GM23338 (cell line): ENCODE data around the gene HPGD. TPM values are rescaled to one million over a fixed set of nuclear protein-coding genes. Genes with fewer than 3 reads are reported as not detected.

ENCODE experiments used
- ATAC-seq: fragments of 200-7000 bp; cut with Tn5 transposase; 3 replicates; pipeline ENCODE4 v1.9.1; 2020
- DNase-seq: peaks from one replicate; pipeline ENCODE4 v3.0.0-alpha.2; 2015; ENCODE audit warnings: low spot score
- H2AFZ ChIP-seq: fragments of 200-600 bp; sonication (generic); 2 replicates; pipeline ENCODE4 v1.8.0; 2016; ENCODE audit warnings: antibody characterized with exemption, mild to moderate bottlenecking, moderate library complexity
- H3F3A ChIP-seq: fragments of 200-600 bp; sonication (generic); replicated peaks from 2 replicates; pipeline ENCODE4 v1.8.0; 2017; ENCODE audit warnings: antibody characterized with exemption, mixed run types, low read depth
- H3K27ac ChIP-seq: fragments of 200-600 bp; sonication (generic); 2 replicates; pipeline ENCODE4 v1.6.1; 2016; ENCODE audit warnings: low read depth
- H3K27me3 ChIP-seq: fragments of 200-600 bp; sonication (generic); 2 replicates; pipeline ENCODE4 v1.8.0; 2016; ENCODE audit warnings: mild to moderate bottlenecking, mixed run types, moderate library complexity; ENCODE audit not compliant: insufficient read depth
- H3K36me3 ChIP-seq: fragments of 200-600 bp; sonication (generic); 2 replicates; pipeline ENCODE4 v1.8.0; 2016; ENCODE audit warnings: mild to moderate bottlenecking; ENCODE audit not compliant: insufficient read depth
- H3K4me1 ChIP-seq: fragments of 200-600 bp; sonication (generic); 2 replicates; pipeline ENCODE4 v1.8.0; 2016; ENCODE audit warnings: mild to moderate bottlenecking, moderate library complexity; ENCODE audit not compliant: insufficient read depth
- H3K4me2 ChIP-seq: fragments of 200-600 bp; sonication (generic); 2 replicates; pipeline ENCODE4 v1.7.1; 2017; ENCODE audit warnings: mixed run types
- H3K4me3 ChIP-seq: fragments of 200-600 bp; sonication (generic); 2 replicates; pipeline ENCODE4 v1.6.1; 2016; ENCODE audit warnings: mixed run types
- H3K79me2 ChIP-seq: fragments of 200-600 bp; sonication (generic); replicated peaks from 2 replicates; pipeline ENCODE4 v1.8.0; 2017; ENCODE audit warnings: mild to moderate bottlenecking; ENCODE audit not compliant: insufficient read depth
- H3K9me2 ChIP-seq: fragments of 200-600 bp; sonication (generic); 2 replicates; pipeline ENCODE4 v1.8.0; 2017; ENCODE audit not compliant: insufficient read depth
- H4K20me1 ChIP-seq: fragments of 200-600 bp; sonication (generic); replicated peaks from 2 replicates; pipeline ENCODE4 v1.8.0; 2017; ENCODE audit warnings: mild to moderate bottlenecking; ENCODE audit not compliant: insufficient read depth
- H3K27ac Mint-ChIP-seq: 2 replicates; pipeline ENCODE4 v1.8.0; 2020; ENCODE audit warnings: inconsistent platforms, mild to moderate bottlenecking, moderate library complexity, mixed read lengths
- H3K27me3 Mint-ChIP-seq: 3 replicates; pipeline ENCODE4 v1.8.0; 2022; ENCODE audit warnings: low read depth, mild to moderate bottlenecking, moderate library complexity, mixed read lengths, inconsistent platforms; ENCODE audit not compliant: insufficient read depth, poor library complexity
- H3K36me3 Mint-ChIP-seq: 3 replicates; pipeline ENCODE4 v1.8.0; 2021; ENCODE audit warnings: low read depth, mild to moderate bottlenecking, inconsistent platforms, moderate library complexity, mixed read lengths
- H3K4me1 Mint-ChIP-seq: 3 replicates; pipeline ENCODE4 v1.8.0; 2020; ENCODE audit warnings: mild to moderate bottlenecking, inconsistent platforms, mixed read lengths
- H3K4me3 Mint-ChIP-seq: 3 replicates; pipeline ENCODE4 v1.8.0; 2021; ENCODE audit warnings: moderate library complexity, mild to moderate bottlenecking, inconsistent platforms, mixed read lengths
- H3K9me3 Mint-ChIP-seq: 3 replicates; pipeline ENCODE4 v1.8.0; 2020; ENCODE audit warnings: moderate library complexity, mild to moderate bottlenecking, inconsistent platforms, mixed read lengths
- CREB1 ChIP-seq: fragments of 250-450 bp; sonication (Bioruptor Pico); IDR thresholded peaks from 2 replicates; pipeline ENCODE4 v1.5.0; 2020; ENCODE audit warnings: low read depth, mild to moderate bottlenecking, moderate library complexity
- EZH2 ChIP-seq: fragments of 200-600 bp; sonication (generic); IDR thresholded peaks from one replicate; pipeline ENCODE4 v1.8.0; 2017; ENCODE audit warnings: antibody characterized with exemption, mild to moderate bottlenecking, low read depth; ENCODE audit not compliant: unreplicated experiment
- EZH2phosphoT487 ChIP-seq: fragments of 200-600 bp; sonication (generic); IDR thresholded peaks from one replicate; pipeline ENCODE4 v1.8.1; 2018; ENCODE audit warnings: antibody characterized with exemption; ENCODE audit not compliant: unreplicated experiment
- JUNB ChIP-seq: IDR thresholded peaks from one replicate; pipeline ENCODE4 v1.6.1; 2016; ENCODE audit warnings: antibody characterized with exemption; ENCODE audit not compliant: unreplicated experiment
- NANOG ChIP-seq: IDR thresholded peaks from 2 replicates; pipeline ENCODE4 v1.6.1; 2016; ENCODE audit warnings: antibody characterized with exemption, borderline replicate concordance
- POLR2AphosphoS5 ChIP-seq: IDR thresholded peaks from 2 replicates; pipeline ENCODE4 v1.6.1; 2016; ENCODE audit warnings: antibody characterized with exemption, low read depth
- STAT1 ChIP-seq: IDR thresholded peaks from one replicate; pipeline ENCODE4 v1.6.1; 2016; ENCODE audit warnings: antibody characterized with exemption; ENCODE audit not compliant: unreplicated experiment
- ZNF331 ChIP-seq: fragments of 250-450 bp; sonication (Bioruptor Pico); IDR thresholded peaks from 2 replicates; pipeline ENCODE4 v1.5.0; 2020; ENCODE audit warnings: low read depth, mild to moderate bottlenecking, moderate library complexity
- polyA plus RNA-seq: library from polyadenylated mRNA; unstranded; fragments of >200 nt; fragmentation: Nextera tagmentation; extraction: Ambion mirVana; gene quantifications from 2 replicates; pipeline ENCODE4 v1.2.1, GENCODE V29; 2016
- total RNA-seq: library from RNA; depleted of rRNA; stranded (reverse); fragments of >200 nt; shearing (Covaris generic); gene quantifications from 2 replicates; pipeline ENCODE4 v1.2.3, GENCODE V29; 2014
- TF ChIP-seq, protein P1 (sequence below), 2 experiments: fragments of 200-600 bp in 1 of 2; sonication (generic) in 1 of 2; conservative IDR thresholded peaks; 2 replicates each; pipeline versions ENCODE4 v1.5.1 to v1.6.1; 2016 to 2017; ENCODE audit warnings: antibody characterized with exemption in 2 of 2, low read depth in 2 of 2, mild to moderate bottlenecking in 2 of 2, moderate library complexity in 1 of 2
- TF ChIP-seq, protein P2 (sequence below): IDR thresholded peaks from one replicate; pipeline ENCODE4 v1.6.1; 2018; ENCODE audit warnings: antibody characterized with exemption; ENCODE audit not compliant: unreplicated experiment
- TF ChIP-seq, protein P3 (sequence below): IDR thresholded peaks from 2 replicates; pipeline ENCODE4 v1.6.1; 2016; ENCODE audit warnings: antibody characterized with exemption

The HPGD gene
- total and polyA plus RNA-seq, 2 experiments from 2014 or later = 5.6 to 9.1 TPM

DNA sequence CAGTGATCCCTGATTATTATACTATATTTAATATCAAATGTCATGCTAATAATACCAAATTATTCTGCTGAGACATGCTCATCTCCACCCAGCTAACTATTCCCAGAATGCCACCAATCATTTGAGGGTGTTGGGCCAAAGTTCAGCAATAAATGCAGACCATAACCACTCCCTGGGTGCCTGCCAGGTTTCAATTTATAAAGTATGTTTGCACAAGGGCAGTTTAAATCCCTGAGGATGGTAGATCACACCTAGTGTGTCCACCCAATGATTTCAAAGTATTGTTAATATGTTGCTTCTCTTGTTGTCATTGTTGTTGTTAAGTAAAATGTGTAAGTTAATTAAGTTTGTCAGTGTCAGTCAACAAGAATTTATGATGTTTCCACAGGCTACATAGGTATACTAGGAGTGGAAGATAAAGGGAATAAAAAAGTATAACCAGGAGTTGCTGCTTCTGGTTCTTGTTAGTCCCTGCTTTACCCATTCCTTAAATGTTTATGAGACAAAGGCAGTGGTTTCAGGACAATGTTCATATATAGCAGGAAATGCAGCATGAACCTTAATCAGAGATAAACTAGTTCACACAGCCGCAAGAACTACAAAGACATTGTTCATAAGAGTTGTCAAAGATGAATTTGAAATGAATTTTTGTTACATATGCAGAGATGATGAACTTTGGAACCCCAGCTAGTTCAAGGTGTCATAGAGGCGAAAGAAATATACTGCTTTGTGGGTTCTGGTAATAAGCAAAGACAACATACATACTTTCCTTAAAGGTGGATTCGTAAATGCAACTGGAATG lies 25.5 kb downstream of the HPGD start (continued):
- TF ChIP-seq, protein P1, sequence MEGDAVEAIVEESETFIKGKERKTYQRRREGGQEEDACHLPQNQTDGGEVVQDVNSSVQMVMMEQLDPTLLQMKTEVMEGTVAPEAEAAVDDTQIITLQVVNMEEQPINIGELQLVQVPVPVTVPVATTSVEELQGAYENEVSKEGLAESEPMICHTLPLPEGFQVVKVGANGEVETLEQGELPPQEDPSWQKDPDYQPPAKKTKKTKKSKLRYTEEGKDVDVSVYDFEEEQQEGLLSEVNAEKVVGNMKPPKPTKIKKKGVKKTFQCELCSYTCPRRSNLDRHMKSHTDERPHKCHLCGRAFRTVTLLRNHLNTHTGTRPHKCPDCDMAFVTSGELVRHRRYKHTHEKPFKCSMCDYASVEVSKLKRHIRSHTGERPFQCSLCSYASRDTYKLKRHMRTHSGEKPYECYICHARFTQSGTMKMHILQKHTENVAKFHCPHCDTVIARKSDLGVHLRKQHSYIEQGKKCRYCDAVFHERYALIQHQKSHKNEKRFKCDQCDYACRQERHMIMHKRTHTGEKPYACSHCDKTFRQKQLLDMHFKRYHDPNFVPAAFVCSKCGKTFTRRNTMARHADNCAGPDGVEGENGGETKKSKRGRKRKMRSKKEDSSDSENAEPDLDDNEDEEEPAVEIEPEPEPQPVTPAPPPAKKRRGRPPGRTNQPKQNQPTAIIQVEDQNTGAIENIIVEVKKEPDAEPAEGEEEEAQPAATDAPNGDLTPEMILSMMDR (conservative IDR thresholded peaks at IDR 0.05; ENCODE audit: low read depth in 2 of 2) = no peak
- TF ChIP-seq EZH2phosphoT487 = no peak
- TF ChIP-seq CREB1 (CRISPR knock-in tag) = no peak

DNA sequence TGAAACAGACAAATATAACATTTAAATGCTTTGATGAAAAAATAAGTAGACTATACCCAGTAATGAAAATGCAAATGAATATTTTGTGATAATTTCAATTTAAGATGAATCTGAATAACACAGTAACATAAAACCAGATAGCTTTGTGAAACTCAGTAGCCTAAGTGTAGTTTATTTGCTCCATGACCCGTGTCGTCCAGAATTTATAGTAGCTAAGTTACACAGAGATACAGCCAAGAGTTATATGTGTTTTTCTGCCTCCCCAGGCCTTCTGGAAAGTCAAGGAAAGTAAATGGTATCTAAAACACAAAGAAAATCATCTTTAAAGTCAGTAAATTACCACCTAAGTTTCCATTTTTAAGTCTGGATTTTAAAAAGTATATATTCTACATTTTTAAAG lies 26.7 kb downstream of the HPGD start:
- no peak overlapping the region for H3K4me3 Mint-ChIP-seq
- TF ChIP-seq POLR2AphosphoS5 = no peak
- TF ChIP-seq EZH2 = no peak
- no peak for TF ChIP-seq STAT1
- no peak for TF ChIP-seq JUNB
- TF ChIP-seq NANOG = no peak
- TF ChIP-seq, protein P1 (conservative IDR thresholded peaks at IDR 0.05; ENCODE audit: low read depth in 2 of 2) = no peak
- TF ChIP-seq EZH2phosphoT487 = no peak
- no peak for TF ChIP-seq ZNF331 (CRISPR knock-in tag)
- TF ChIP-seq, protein P2, sequence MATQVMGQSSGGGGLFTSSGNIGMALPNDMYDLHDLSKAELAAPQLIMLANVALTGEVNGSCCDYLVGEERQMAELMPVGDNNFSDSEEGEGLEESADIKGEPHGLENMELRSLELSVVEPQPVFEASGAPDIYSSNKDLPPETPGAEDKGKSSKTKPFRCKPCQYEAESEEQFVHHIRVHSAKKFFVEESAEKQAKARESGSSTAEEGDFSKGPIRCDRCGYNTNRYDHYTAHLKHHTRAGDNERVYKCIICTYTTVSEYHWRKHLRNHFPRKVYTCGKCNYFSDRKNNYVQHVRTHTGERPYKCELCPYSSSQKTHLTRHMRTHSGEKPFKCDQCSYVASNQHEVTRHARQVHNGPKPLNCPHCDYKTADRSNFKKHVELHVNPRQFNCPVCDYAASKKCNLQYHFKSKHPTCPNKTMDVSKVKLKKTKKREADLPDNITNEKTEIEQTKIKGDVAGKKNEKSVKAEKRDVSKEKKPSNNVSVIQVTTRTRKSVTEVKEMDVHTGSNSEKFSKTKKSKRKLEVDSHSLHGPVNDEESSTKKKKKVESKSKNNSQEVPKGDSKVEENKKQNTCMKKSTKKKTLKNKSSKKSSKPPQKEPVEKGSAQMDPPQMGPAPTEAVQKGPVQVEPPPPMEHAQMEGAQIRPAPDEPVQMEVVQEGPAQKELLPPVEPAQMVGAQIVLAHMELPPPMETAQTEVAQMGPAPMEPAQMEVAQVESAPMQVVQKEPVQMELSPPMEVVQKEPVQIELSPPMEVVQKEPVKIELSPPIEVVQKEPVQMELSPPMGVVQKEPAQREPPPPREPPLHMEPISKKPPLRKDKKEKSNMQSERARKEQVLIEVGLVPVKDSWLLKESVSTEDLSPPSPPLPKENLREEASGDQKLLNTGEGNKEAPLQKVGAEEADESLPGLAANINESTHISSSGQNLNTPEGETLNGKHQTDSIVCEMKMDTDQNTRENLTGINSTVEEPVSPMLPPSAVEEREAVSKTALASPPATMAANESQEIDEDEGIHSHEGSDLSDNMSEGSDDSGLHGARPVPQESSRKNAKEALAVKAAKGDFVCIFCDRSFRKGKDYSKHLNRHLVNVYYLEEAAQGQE = no peak
- TF ChIP-seq, protein P3, sequence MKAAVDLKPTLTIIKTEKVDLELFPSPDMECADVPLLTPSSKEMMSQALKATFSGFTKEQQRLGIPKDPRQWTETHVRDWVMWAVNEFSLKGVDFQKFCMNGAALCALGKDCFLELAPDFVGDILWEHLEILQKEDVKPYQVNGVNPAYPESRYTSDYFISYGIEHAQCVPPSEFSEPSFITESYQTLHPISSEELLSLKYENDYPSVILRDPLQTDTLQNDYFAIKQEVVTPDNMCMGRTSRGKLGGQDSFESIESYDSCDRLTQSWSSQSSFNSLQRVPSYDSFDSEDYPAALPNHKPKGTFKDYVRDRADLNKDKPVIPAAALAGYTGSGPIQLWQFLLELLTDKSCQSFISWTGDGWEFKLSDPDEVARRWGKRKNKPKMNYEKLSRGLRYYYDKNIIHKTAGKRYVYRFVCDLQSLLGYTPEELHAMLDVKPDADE = no peak
- no peak for TF ChIP-seq CREB1 (CRISPR knock-in tag)

More for the DNA sequence above, 26.7 kb downstream of the HPGD start:
- Histone ChIP-seq H3K9me2 (no peaks in the 10 kb centered on the region), H3K27ac (no peak overlapping the region), H3K4me1 (0 out of 2 replicates have a peak, but pooled peaks cover 4% of the 10 kb centered on the region), H3K4me3 (no peak overlapping the region), H3F3A (no peaks in the 10 kb centered on the region), H3K36me3 (no peaks in the 10 kb centered on the region), H2AFZ (no peak overlapping the region), H3K79me2 (no peaks in the 10 kb centered on the region), H3K27me3 (no peaks in the 10 kb centered on the region), H4K20me1 (no peaks in the 10 kb centered on the region), H3K4me2 (no peak overlapping the region)
- DNase-seq (no peak), ATAC-seq (no peak)
- H3K4me1 Mint-ChIP-seq = peaks cover 7% of the 10 kb centered on the region; the same call in 2 of the 3 replicates
- H3K27ac Mint-ChIP-seq = no peak overlapping the region
- H3K36me3 Mint-ChIP-seq = no peaks in the 10 kb centered on the region
- H3K9me3 Mint-ChIP-seq = no peaks in the 10 kb centered on the region
- H3K27me3 Mint-ChIP-seq = peaks cover 3% of the 10 kb centered on the region
